MM.1S (cell line): ENCODE data around the gene AUP1.

ENCODE experiments used
- CTCF ChIP-seq: fragments of 300-600 bp; sonication (generic); IDR thresholded peaks from 2 replicates; pipeline ENCODE4 v1.5.1; 2016; ENCODE audit warnings: antibody characterized with exemption, low read length, mixed read lengths
- EZH2 ChIP-seq: fragments of 300-600 bp; sonication (generic); optimal IDR thresholded peaks from 2 replicates; pipeline ENCODE3; 2017; ENCODE audit warnings: low read depth, mild to moderate bottlenecking, antibody characterized with exemption, low read length, mixed read lengths

GRCh38 chr2:74564222-74564621 is 34.7 kb upstream of the AUP1 start:
- TF ChIP-seq CTCF (no peak), EZH2 (no peak)
